ENCODE data around the gene ZNF273. TPM values are rescaled to one million over a fixed set of nuclear protein-coding genes. Genes with fewer than 3 reads are reported as not detected.

Gene ZNF273
- total RNA-seq, 1 experiment from 2014 or later, result 22.0 TPM

DNA sequence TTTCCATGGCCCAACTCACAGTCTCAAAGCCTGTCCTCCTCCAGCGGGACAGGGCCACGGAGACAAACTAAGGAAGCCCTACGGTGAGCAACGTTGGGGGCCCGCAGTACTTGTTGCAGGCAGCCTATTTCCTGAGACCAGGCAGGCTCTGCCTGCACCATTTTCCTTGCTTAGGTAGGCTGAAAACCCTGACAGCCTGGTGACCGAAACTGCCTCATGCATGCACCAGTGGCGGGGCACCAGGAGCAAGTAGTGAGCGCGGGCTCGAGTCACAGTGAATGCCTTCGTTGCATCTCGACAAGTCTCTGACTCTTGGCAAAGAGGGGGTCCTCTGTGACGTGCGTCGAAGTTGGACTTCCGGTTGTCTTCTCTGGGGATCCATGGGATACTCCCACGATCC, 23.3 kb upstream of the ZNF273 start:
- Histone ChIP-seq H3K79me2 (ENCODE audit: low read length) (no peaks in the 10 kb centered on the region), H3K36me3 (ENCODE audit: insufficient read depth, low read length) (no peaks in the 10 kb centered on the region), H3K4me2 (ENCODE audit: low read depth, low read length, poor library complexity, severe bottlenecking) (no peak overlapping the region), H3K9me3 (ENCODE audit: low read length) (no peaks in the 10 kb centered on the region), H3K27me3 (ENCODE audit: low read length) (no peaks in the 10 kb centered on the region), H3K4me3 (ENCODE audit: low read length) (no peak overlapping the region), H3K9ac (ENCODE audit: low read length) (no peak overlapping the region), H2AFZ (ENCODE audit: low read length) (no peak overlapping the region), H3K27ac (ENCODE audit: low read length) (no peak overlapping the region), H4K20me1 (ENCODE audit: insufficient read depth, low read depth, low read length) (no peaks in the 10 kb centered on the region), H3K9me2 (replicated peaks; ENCODE audit: insufficient read depth, low read length) (no peaks in the 10 kb centered on the region), H3K4me1 (ENCODE audit: low read length) (peaks cover 5% of the 10 kb centered on the region)
- DNase-seq, result no peak

- Histone ChIP-seq H3K4me1 (ENCODE audit: low read length) (peaks cover 5% of the 10 kb centered on the region), H3K9me2 (replicated peaks; ENCODE audit: insufficient read depth, low read length) (no peaks in the 10 kb centered on the region), H3K36me3 (ENCODE audit: insufficient read depth, low read length) (no peaks in the 10 kb centered on the region), H3K9ac (ENCODE audit: low read length) (no peak overlapping the region), H3K4me3 (ENCODE audit: low read length) (no peak overlapping the region), H3K4me2 (ENCODE audit: low read depth, low read length, poor library complexity, severe bottlenecking) (no peak overlapping the region), H3K79me2 (ENCODE audit: low read length) (no peaks in the 10 kb centered on the region), H3K9me3 (ENCODE audit: low read length) (no peaks in the 10 kb centered on the region), H3K27ac (ENCODE audit: low read length) (no peak overlapping the region), H2AFZ (ENCODE audit: low read length) (no peak overlapping the region), H3K27me3 (ENCODE audit: low read length) (no peaks in the 10 kb centered on the region), H4K20me1 (ENCODE audit: insufficient read depth, low read depth, low read length) (no peaks in the 10 kb centered on the region)
- DNase-seq, result no peak
Observed at GRCh38 chr7:64880322-64881297, 22.5 kb upstream of the ZNF273 start.

- H3K9me2 ChIP-seq (replicated peaks; ENCODE audit: insufficient read depth, low read length), result no peaks in the 10 kb centered on the region
- no peak overlapping the region for H2AFZ ChIP-seq (ENCODE audit: low read length)
- H3K36me3 ChIP-seq (ENCODE audit: insufficient read depth, low read length), result no peaks in the 10 kb centered on the region
- H4K20me1 ChIP-seq (ENCODE audit: insufficient read depth, low read depth, low read length), result no peaks in the 10 kb centered on the region
- H3K79me2 ChIP-seq (ENCODE audit: low read length), result no peaks in the 10 kb centered on the region
- H3K4me1 ChIP-seq (ENCODE audit: low read length), result peaks cover 5% of the 10 kb centered on the region
- no peak overlapping the region for H3K4me3 ChIP-seq (ENCODE audit: low read length)
- no peaks in the 10 kb centered on the region for H3K9me3 ChIP-seq (ENCODE audit: low read length)
- DNase-seq, result no peak
- H3K27ac ChIP-seq (ENCODE audit: low read length), result no peak overlapping the region
- H3K27me3 ChIP-seq (ENCODE audit: low read length), result no peaks in the 10 kb centered on the region
- H3K4me2 ChIP-seq (ENCODE audit: low read depth, low read length, poor library complexity, severe bottlenecking), result no peak overlapping the region
- no peak overlapping the region for H3K9ac ChIP-seq (ENCODE audit: low read length)
Observed at GRCh38 chr7:64881461-64882287, 21.4 kb upstream of the ZNF273 start.

- DNase-seq, result no peak
- H4K20me1 ChIP-seq (ENCODE audit: insufficient read depth, low read depth, low read length), result no peaks in the 10 kb centered on the region
- H3K79me2 ChIP-seq (ENCODE audit: low read length), result no peaks in the 10 kb centered on the region
- H3K9ac ChIP-seq (ENCODE audit: low read length), result no peak overlapping the region
- H3K4me3 ChIP-seq (ENCODE audit: low read length), result no peak overlapping the region
- no peaks in the 10 kb centered on the region for H3K9me3 ChIP-seq (ENCODE audit: low read length)
- H3K27me3 ChIP-seq (ENCODE audit: low read length), result no peaks in the 10 kb centered on the region
- H3K4me1 ChIP-seq (ENCODE audit: low read length), result peaks cover 4% of the 10 kb centered on the region
- H3K9me2 ChIP-seq (replicated peaks; ENCODE audit: insufficient read depth, low read length), result no peaks in the 10 kb centered on the region
- H2AFZ ChIP-seq (ENCODE audit: low read length), result no peak overlapping the region
- no peak overlapping the region for H3K4me2 ChIP-seq (ENCODE audit: low read depth, low read length, poor library complexity, severe bottlenecking)
- no peaks in the 10 kb centered on the region for H3K36me3 ChIP-seq (ENCODE audit: insufficient read depth, low read length)
- H3K27ac ChIP-seq (ENCODE audit: low read length), result no peak overlapping the region
Observed at GRCh38 chr7:64882341-64883112, 20.5 kb upstream of the ZNF273 start.

GRCh38 chr7:64883113-64883905, 19.8 kb upstream of the ZNF273 start:
- Histone ChIP-seq H3K79me2 (ENCODE audit: low read length) (no peaks in the 10 kb centered on the region), H3K9me2 (replicated peaks; ENCODE audit: insufficient read depth, low read length) (no peaks in the 10 kb centered on the region), H3K4me3 (ENCODE audit: low read length) (no peak overlapping the region), H3K27ac (ENCODE audit: low read length) (no peak overlapping the region), H3K4me2 (ENCODE audit: low read depth, low read length, poor library complexity, severe bottlenecking) (no peak overlapping the region), H4K20me1 (ENCODE audit: insufficient read depth, low read depth, low read length) (no peaks in the 10 kb centered on the region), H2AFZ (ENCODE audit: low read length) (no peak overlapping the region), H3K4me1 (ENCODE audit: low read length) (no peaks in the 10 kb centered on the region), H3K9ac (ENCODE audit: low read length) (no peak overlapping the region), H3K27me3 (ENCODE audit: low read length) (no peaks in the 10 kb centered on the region), H3K9me3 (ENCODE audit: low read length) (no peaks in the 10 kb centered on the region), H3K36me3 (ENCODE audit: insufficient read depth, low read length) (no peaks in the 10 kb centered on the region)
- DNase-seq, result no peak

GRCh38 chr7:64884085-64884912, 18.8 kb upstream of the ZNF273 start:
- Histone ChIP-seq H3K9ac (ENCODE audit: low read length) (no peak overlapping the region), H3K36me3 (ENCODE audit: insufficient read depth, low read length) (no peaks in the 10 kb centered on the region), H3K4me1 (ENCODE audit: low read length) (no peaks in the 10 kb centered on the region), H3K4me3 (ENCODE audit: low read length) (no peak overlapping the region), H3K9me3 (ENCODE audit: low read length) (no peaks in the 10 kb centered on the region), H3K27me3 (ENCODE audit: low read length) (no peaks in the 10 kb centered on the region), H3K27ac (ENCODE audit: low read length) (no peak overlapping the region), H3K79me2 (ENCODE audit: low read length) (no peaks in the 10 kb centered on the region), H2AFZ (ENCODE audit: low read length) (no peak overlapping the region), H3K4me2 (ENCODE audit: low read depth, low read length, poor library complexity, severe bottlenecking) (no peak overlapping the region), H3K9me2 (replicated peaks; ENCODE audit: insufficient read depth, low read length) (no peaks in the 10 kb centered on the region), H4K20me1 (ENCODE audit: insufficient read depth, low read depth, low read length) (no peaks in the 10 kb centered on the region)
- no peak for DNase-seq

DNA sequence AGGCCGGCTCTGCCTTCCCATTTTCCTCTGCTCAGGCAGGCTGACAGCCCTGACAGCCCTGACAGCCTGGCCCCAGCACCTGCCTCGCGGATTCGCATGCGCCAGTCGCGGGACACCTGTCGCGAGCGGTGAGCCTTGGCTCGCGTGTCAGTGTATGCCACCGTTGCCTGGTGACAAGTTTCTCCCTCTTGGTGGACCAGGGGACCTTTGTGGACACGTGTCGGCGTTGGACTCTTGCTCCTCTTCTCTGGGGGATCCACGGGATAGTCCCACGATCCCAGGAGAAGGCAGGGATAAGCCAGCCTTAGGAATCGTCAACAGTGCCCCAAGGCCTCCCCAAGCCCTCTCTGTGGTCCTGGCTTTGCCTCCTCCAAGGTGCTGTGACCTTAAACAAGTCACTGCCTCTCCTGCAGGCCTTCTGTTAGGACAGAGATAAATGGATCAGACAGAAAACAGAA, 18.1 kb upstream of the ZNF273 start:
- Histone ChIP-seq H2AFZ (ENCODE audit: low read length) (no peak overlapping the region), H3K4me3 (ENCODE audit: low read length) (no peak overlapping the region), H3K27me3 (ENCODE audit: low read length) (no peaks in the 10 kb centered on the region), H3K4me1 (ENCODE audit: low read length) (no peaks in the 10 kb centered on the region), H4K20me1 (ENCODE audit: insufficient read depth, low read depth, low read length) (no peaks in the 10 kb centered on the region), H3K9me3 (ENCODE audit: low read length) (no peaks in the 10 kb centered on the region), H3K9ac (ENCODE audit: low read length) (no peak overlapping the region), H3K79me2 (ENCODE audit: low read length) (no peaks in the 10 kb centered on the region), H3K27ac (ENCODE audit: low read length) (no peak overlapping the region), H3K4me2 (ENCODE audit: low read depth, low read length, poor library complexity, severe bottlenecking) (no peak overlapping the region), H3K9me2 (replicated peaks; ENCODE audit: insufficient read depth, low read length) (no peaks in the 10 kb centered on the region), H3K36me3 (ENCODE audit: insufficient read depth, low read length) (no peaks in the 10 kb centered on the region)
- DNase-seq, result no peak
